HepG2 (cell line): ENCODE data around the gene ACSL5. TPM values are rescaled to one million over a fixed set of nuclear protein-coding genes. Genes with fewer than 3 reads are reported as not detected.

Experiments used
- ATAC-seq: fragments of 200-7000 bp; cut with Tn5 transposase; 3 replicates; pipeline ENCODE4 v1.9.1; 2020; ENCODE audit warnings: mild to moderate bottlenecking, moderate library complexity
- BruUV-seq: library from RNA; stranded (reverse); fragments of 400-500 nt; replicated peaks from 2 replicates; lab custom pipeline; 2021; lab: Mats Ljungman, UMichigan
- CTCF ChIA-PET: fragments of 300-600 bp; formaldehyde crosslinking; extraction: SDS; loops from one replicate; lab custom pipeline; 2021; ENCODE audit warnings: low total read pairs, inconsistent platforms, low intra/inter-chr PET ratio; lab: Yijun Ruan, JAX
- POLR2A ChIA-PET: fragments of 350-600 bp; sonication (Branson Sonifier 250); formaldehyde crosslinking; loops from one replicate; lab custom pipeline; 2020; ENCODE audit warnings: antibody characterized with exemption, inconsistent platforms; lab: Yijun Ruan, JAX
- DNase-seq: peaks from one replicate; pipeline ENCODE4 v3.0.0-alpha.2; 2015; ENCODE audit warnings: low spot score
- FAIRE-seq: peaks from 3 replicates; lab custom pipeline; 2011; peaks lifted over from hg19 to GRCh38; lab: Jason Lieb, UNC
- H2AFZ ChIP-seq: one replicate; pipeline ENCODE4 v1.6.1; 2011; ENCODE audit warnings: low read length, inconsistent platforms
- H3K27ac ChIP-seq: fragments of 300-600 bp; 3 replicates; pipeline ENCODE4 v1.8.0; 2011; ENCODE audit warnings: mixed run types, mild to moderate bottlenecking, mixed read lengths, low read length, inconsistent platforms; ENCODE audit not compliant: insufficient read depth; ENCODE audit errors: extremely low read length
- H3K27me3 ChIP-seq, 2 experiments: fragments of 200-600 bp in 1 of 2; 2 replicates in 1 of 2; 3 replicates in 1 of 2; pipeline versions ENCODE4 v1.6.0 to v1.8.0; 2011; ENCODE audit warnings: low read length in 2 of 2, mild to moderate bottlenecking in 2 of 2, moderate library complexity in 2 of 2, inconsistent platforms in 1 of 2; ENCODE audit not compliant: insufficient read depth in 2 of 2, control insufficient read depth in 1 of 2
- H3K36me3 ChIP-seq, 2 experiments: fragments of 200-600 bp in 1 of 2; replicated peaks in 1 of 2; 2 replicates in 1 of 2; 3 replicates in 1 of 2; pipeline versions ENCODE4 v1.5.1 to v1.8.0; 2011; ENCODE audit warnings: low read length in 2 of 2, inconsistent platforms in 1 of 2; ENCODE audit not compliant: insufficient read depth in 2 of 2, control insufficient read depth in 1 of 2
- H3K4me1 ChIP-seq: 2 replicates; pipeline ENCODE4 v1.5.1; 2012; ENCODE audit warnings: low read length, inconsistent platforms; ENCODE audit not compliant: insufficient read depth
- H3K4me2 ChIP-seq: 2 replicates; pipeline ENCODE4 v1.6.0; 2011; ENCODE audit warnings: low read depth, low read length, inconsistent platforms
- H3K4me3 ChIP-seq, 3 experiments: fragments of 200-600 bp in 1 of 3; sonication (generic), shearing (Covaris generic) in 1 of 3; replicated peaks in 1 of 3; 2 replicates each; pipeline ENCODE4 v1.5.1; 2011 to 2016; ENCODE audit warnings: low read length in 3 of 3, inconsistent platforms in 2 of 3, low read depth in 2 of 3, mild to moderate bottlenecking in 2 of 3, control low read depth in 1 of 3, mixed read lengths in 1 of 3; ENCODE audit not compliant: insufficient read depth in 1 of 3
- H3K79me2 ChIP-seq: one replicate; pipeline ENCODE4 v1.6.1; 2011; ENCODE audit warnings: low read length, inconsistent platforms; ENCODE audit not compliant: insufficient read depth
- H3K9ac ChIP-seq: 2 replicates; pipeline ENCODE4 v1.6.0; 2011; ENCODE audit warnings: mild to moderate bottlenecking, low read depth, low read length, inconsistent platforms; ENCODE audit not compliant: insufficient read depth
- H3K9me3 ChIP-seq: 2 replicates; pipeline ENCODE4 v1.5.1; 2012; ENCODE audit warnings: mild to moderate bottlenecking, low read length
- H4K20me1 ChIP-seq: 2 replicates; pipeline ENCODE4 v1.6.0; 2011; ENCODE audit warnings: inconsistent platforms, mild to moderate bottlenecking, low read length, moderate library complexity; ENCODE audit not compliant: insufficient read depth
- HNRNPUL1 ChIP-seq: fragments of 200-400 bp; formaldehyde crosslinking; IDR thresholded peaks from 2 replicates; pipeline ENCODE4 v1.6.1; 2017; ENCODE audit warnings: low read depth, mild to moderate bottlenecking, low read length, moderate library complexity
- KLF16 ChIP-seq, 2 experiments: sonication (generic) in 1 of 2; formaldehyde crosslinking in 1 of 2; IDR thresholded peaks; 2 replicates each; pipeline versions ENCODE4 v1.6.1 to v1.8.0; 2016 to 2023; ENCODE audit warnings: missing genetic modification reagents in 2 of 2, missing compliant biosample characterization in 1 of 2
- SATB2 ChIP-seq: sonication (generic); formaldehyde crosslinking; IDR thresholded peaks from 2 replicates; pipeline ENCODE4 v1.5.0; 2020; ENCODE audit warnings: missing genetic modification reagents
- ZNF101 ChIP-seq: sonication (generic); formaldehyde crosslinking; IDR thresholded peaks from 2 replicates; pipeline ENCODE4 v1.4.0; 2020; ENCODE audit warnings: mild to moderate bottlenecking, low read depth, missing genetic modification reagents, borderline replicate concordance
- ZSCAN22 ChIP-seq: sonication (generic); formaldehyde crosslinking; IDR thresholded peaks from 2 replicates; pipeline ENCODE4 v1.4.0; 2020; ENCODE audit warnings: mild to moderate bottlenecking, missing genetic modification reagents
- WGBS: methylation state at CpG from one replicate; pipeline ENCODE4 v1.1.6; 2017; ENCODE audit warnings: low lambda C conversion rate; 5-methylcytosine and 5-hydroxymethylcytosine counted together
- in situ Hi-C: cut with HindIII; loops from 2 replicates; pipeline ENCODE4 v1.10.0; 2017; ENCODE audit warnings: low pct_unique_long_range_greater_than_20kb; ENCODE audit not compliant: extremely low pct_ligation_motif_present
- intact Hi-C: fragments of 100-400 bp; cut with micrococcal nuclease; formaldehyde crosslinking; loops from one replicate; pipeline ENCODE4 v1.10.0; 2022; ENCODE audit not compliant: unreplicated experiment
- polyA plus RNA-seq, 8 experiments: library from polyadenylated mRNA; depleted of rRNA in 3 of 8; stranded (reverse) in 7 of 8; unstranded in 1 of 8; fragments of >200 nt; fragmentation: Illumina TruSeq in 4 of 8; extraction: Trizol in 4 of 8; gene quantifications; 2 replicates each; pipeline versions ENCODE4 v1.2.1 to v1.2.3, GENCODE V29; 2011 to 2016; ENCODE audit warnings: low read depth in 4 of 8, missing spikeins in 1 of 8, mixed read lengths in 1 of 8; ENCODE audit not compliant: insufficient read depth in 1 of 8
- total RNA-seq, 5 experiments: library from RNA; depleted of rRNA; stranded (reverse); fragments of >200 nt; fragmentation: Illumina TruSeq; extraction: Trizol; gene quantifications; 2 replicates each; pipeline ENCODE4 v1.2.3, GENCODE V29; 2016; ENCODE audit warnings: low read depth in 1 of 5
- TF ChIP-seq, protein P1 (sequence below): sonication (generic); formaldehyde crosslinking; IDR thresholded peaks from 2 replicates; pipeline ENCODE4 v1.4.0; 2020; ENCODE audit warnings: mild to moderate bottlenecking, missing genetic modification reagents
- TF ChIP-seq, protein P2 (sequence below): sonication (generic); formaldehyde crosslinking; IDR thresholded peaks from 2 replicates; pipeline ENCODE4 v1.5.1; 2020; ENCODE audit warnings: missing genetic modification reagents, mild to moderate bottlenecking, borderline replicate concordance

Gene ACSL5
- total and polyA plus RNA-seq, 2 of the 13 experiments (the other 11 are each of a cell fraction or from before 2014, with no cell fraction given): 56.4 to 82.5 TPM

- ChIA-PET POLR2A (interaction anchor here (1.4 kb wide), 1 partner anchor 23 kb away, joined by 4 read pairs; the partner anchor contains the start of gene ACSL5), CTCF (no interaction called here)
- no peak for ATAC-seq
- Histone ChIP-seq H3K9ac (no peak overlapping the region), H3K4me2 (no peak overlapping the region), H3K79me2 (no peaks in the 10 kb centered on the region), H4K20me1 (no peaks in the 10 kb centered on the region), H3K4me3 (no peak overlapping the region), H2AFZ (no peak overlapping the region), H3K36me3 (no peaks in the 10 kb centered on the region), H3K9me3 (no peaks in the 10 kb centered on the region), H3K27me3 (no peaks in the 10 kb centered on the region), H3K27ac (no peak overlapping the region), H3K4me1 (peaks cover 36% of the 10 kb centered on the region)
- DNase-seq: no peak
- no peak for FAIRE-seq
- 92% methylated on average over 8 of the region's 8 CpGs for WGBS
- TF ChIP-seq SATB2 (CRISPR knock-in tag) (no peak), HNRNPUL1 (no peak), ZNF101 (CRISPR knock-in tag) (no peak), ZSCAN22 (no peak), KLF16 (CRISPR knock-in tag; IDR thresholded peaks at IDR 0.05) (no peak)
- TF ChIP-seq, protein P1, sequence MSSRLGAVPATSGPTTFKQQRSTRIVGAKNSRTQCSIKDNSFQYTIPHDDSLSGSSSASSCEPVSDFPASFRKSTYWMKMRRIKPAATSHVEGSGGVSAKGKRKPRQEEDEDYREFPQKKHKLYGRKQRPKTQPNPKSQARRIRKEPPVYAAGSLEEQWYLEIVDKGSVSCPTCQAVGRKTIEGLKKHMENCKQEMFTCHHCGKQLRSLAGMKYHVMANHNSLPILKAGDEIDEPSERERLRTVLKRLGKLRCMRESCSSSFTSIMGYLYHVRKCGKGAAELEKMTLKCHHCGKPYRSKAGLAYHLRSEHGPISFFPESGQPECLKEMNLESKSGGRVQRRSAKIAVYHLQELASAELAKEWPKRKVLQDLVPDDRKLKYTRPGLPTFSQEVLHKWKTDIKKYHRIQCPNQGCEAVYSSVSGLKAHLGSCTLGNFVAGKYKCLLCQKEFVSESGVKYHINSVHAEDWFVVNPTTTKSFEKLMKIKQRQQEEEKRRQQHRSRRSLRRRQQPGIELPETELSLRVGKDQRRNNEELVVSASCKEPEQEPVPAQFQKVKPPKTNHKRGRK (CRISPR knock-in tag): no peak
- TF ChIP-seq, protein P2, sequence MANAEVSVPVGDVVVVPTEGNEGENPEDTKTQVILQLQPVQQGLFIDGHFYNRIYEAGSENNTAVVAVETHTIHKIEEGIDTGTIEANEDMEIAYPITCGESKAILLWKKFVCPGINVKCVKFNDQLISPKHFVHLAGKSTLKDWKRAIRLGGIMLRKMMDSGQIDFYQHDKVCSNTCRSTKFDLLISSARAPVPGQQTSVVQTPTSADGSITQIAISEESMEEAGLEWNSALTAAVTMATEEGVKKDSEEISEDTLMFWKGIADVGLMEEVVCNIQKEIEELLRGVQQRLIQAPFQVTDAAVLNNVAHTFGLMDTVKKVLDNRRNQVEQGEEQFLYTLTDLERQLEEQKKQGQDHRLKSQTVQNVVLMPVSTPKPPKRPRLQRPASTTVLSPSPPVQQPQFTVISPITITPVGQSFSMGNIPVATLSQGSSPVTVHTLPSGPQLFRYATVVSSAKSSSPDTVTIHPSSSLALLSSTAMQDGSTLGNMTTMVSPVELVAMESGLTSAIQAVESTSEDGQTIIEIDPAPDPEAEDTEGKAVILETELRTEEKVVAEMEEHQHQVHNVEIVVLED (CRISPR knock-in tag): no peak
- in situ Hi-C loops: no loop called here
- intact Hi-C loops: no loop called here
- no TSS peak for BruUV-seq
Measured at GRCh38 chr10:112351146-112351545, 22.8 kb upstream of the ACSL5 start.
